Measurements from ENCODE around the gene LYL1.
A peak's percentile ranks its signal among the peaks of the same experiment; 100 is the strongest.

The LYL1 gene

GRCh38 chr19:13082192-13083007, 20.3 kb downstream of the LYL1 start:
- no peaks in the 10 kb centered on the region for H3K36me3 Mint-ChIP-seq (ENCODE audit: low read depth)
- H3K4me3 Mint-ChIP-seq = no peak overlapping the region
- H3K9me3 Mint-ChIP-seq = no peaks in the 10 kb centered on the region
- H3K27me3 Mint-ChIP-seq (ENCODE audit: low read depth, poor library complexity) = peaks cover 67% of the 10 kb centered on the region
- peaks cover 40% of the 10 kb centered on the region for H3K4me1 Mint-ChIP-seq
- no peak overlapping the region for H3K27ac Mint-ChIP-seq
- TF ChIP-seq, protein P1, sequence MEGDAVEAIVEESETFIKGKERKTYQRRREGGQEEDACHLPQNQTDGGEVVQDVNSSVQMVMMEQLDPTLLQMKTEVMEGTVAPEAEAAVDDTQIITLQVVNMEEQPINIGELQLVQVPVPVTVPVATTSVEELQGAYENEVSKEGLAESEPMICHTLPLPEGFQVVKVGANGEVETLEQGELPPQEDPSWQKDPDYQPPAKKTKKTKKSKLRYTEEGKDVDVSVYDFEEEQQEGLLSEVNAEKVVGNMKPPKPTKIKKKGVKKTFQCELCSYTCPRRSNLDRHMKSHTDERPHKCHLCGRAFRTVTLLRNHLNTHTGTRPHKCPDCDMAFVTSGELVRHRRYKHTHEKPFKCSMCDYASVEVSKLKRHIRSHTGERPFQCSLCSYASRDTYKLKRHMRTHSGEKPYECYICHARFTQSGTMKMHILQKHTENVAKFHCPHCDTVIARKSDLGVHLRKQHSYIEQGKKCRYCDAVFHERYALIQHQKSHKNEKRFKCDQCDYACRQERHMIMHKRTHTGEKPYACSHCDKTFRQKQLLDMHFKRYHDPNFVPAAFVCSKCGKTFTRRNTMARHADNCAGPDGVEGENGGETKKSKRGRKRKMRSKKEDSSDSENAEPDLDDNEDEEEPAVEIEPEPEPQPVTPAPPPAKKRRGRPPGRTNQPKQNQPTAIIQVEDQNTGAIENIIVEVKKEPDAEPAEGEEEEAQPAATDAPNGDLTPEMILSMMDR (IDR thresholded peaks at IDR 0.05) = peak; percentile 22
- peak; percentile 61 for DNase-seq

GRCh38 chr19:13079542-13079986, 23.1 kb downstream of the LYL1 start:
- peaks cover 60% of the 10 kb centered on the region for H3K27me3 Mint-ChIP-seq (ENCODE audit: low read depth, poor library complexity)
- peaks cover 38% of the 10 kb centered on the region for H3K4me1 Mint-ChIP-seq
- H3K36me3 Mint-ChIP-seq (ENCODE audit: low read depth) = no peaks in the 10 kb centered on the region
- H3K9me3 Mint-ChIP-seq = no peaks in the 10 kb centered on the region
- no peak for DNase-seq
- no peak overlapping the region for H3K27ac Mint-ChIP-seq
- TF ChIP-seq, protein P1 (IDR thresholded peaks at IDR 0.05) = no peak
- no peak overlapping the region for H3K4me3 Mint-ChIP-seq

DNA sequence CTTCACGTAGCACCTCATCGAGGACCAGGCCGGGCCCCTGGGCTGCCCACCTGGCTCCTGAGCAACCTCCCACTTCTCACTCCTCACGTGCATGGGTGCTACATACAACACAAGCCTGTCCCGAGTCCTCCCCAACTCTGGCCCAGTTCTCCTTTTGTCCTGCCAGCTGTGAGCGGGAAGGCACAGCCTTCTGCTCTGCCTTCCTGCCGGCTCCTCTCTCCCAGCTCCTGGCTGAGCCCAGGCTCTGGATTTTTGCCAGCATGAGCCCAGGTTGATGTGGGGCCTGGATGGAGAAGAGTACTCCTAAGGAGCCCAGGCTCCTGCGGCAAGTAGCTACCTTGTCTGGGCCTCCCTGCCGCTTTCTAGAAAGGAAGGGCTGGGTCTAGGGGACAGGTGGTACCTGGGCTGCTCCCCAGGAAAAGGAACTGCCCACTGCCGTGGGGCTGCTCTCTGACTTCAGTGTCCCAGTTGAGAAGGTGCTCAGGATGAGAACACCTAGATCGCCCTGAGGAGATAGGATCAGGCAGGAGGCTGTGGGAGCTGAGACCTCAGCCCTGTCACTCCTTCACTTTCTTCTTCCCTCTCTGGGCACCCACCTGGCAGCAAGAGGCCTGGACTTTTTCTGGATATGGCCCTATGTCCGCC, 23.6 kb downstream of the LYL1 start:
- H3K27me3 Mint-ChIP-seq (ENCODE audit: low read depth, poor library complexity) = peaks cover 60% of the 10 kb centered on the region
- H3K36me3 Mint-ChIP-seq (ENCODE audit: low read depth) = no peaks in the 10 kb centered on the region
- H3K4me1 Mint-ChIP-seq = peaks cover 38% of the 10 kb centered on the region
- no peak overlapping the region for H3K4me3 Mint-ChIP-seq
- TF ChIP-seq, protein P1 (IDR thresholded peaks at IDR 0.05) = no peak
- no peaks in the 10 kb centered on the region for H3K9me3 Mint-ChIP-seq
- no peak for DNase-seq
- no peak overlapping the region for H3K27ac Mint-ChIP-seq

DNA sequence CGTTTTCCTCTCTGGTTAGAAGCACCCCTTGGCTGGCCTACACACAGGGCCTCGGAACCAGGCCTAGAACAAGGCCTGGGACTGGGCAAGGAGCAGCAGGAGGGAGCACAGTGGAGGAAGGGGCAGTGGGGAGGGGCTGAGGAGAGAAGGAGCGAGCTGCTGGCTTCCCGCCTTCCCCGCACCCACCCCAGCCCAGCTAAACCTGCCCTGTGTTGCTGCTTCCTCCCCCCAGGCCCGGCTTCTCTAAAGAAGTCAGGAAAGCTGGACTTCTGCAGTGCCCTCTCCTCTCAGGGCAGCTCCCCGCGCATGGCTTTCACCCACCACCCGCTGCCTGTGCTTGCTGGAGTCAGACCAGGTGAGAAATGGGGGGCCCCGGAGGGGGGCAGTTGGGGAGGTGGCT, 24.3 kb downstream of the LYL1 start:
- Mint-ChIP-seq H3K4me1 (peaks cover 36% of the 10 kb centered on the region), H3K4me3 (no peak overlapping the region), H3K27ac (no peak overlapping the region), H3K36me3 (ENCODE audit: low read depth) (no peaks in the 10 kb centered on the region), H3K9me3 (no peaks in the 10 kb centered on the region), H3K27me3 (ENCODE audit: low read depth, poor library complexity) (peaks cover 63% of the 10 kb centered on the region)
- DNase-seq = no peak
- TF ChIP-seq, protein P1 (IDR thresholded peaks at IDR 0.05) = no peak

GRCh38 chr19:13077240-13077639, 25.4 kb downstream of the LYL1 start:
- Mint-ChIP-seq H3K9me3 (no peaks in the 10 kb centered on the region), H3K27me3 (ENCODE audit: low read depth, poor library complexity) (peaks cover 70% of the 10 kb centered on the region), H3K4me1 (peaks cover 25% of the 10 kb centered on the region), H3K4me3 (no peak overlapping the region), H3K36me3 (ENCODE audit: low read depth) (no peaks in the 10 kb centered on the region), H3K27ac (no peak overlapping the region)
- TF ChIP-seq, protein P1 (IDR thresholded peaks at IDR 0.05) = no peak
- DNase-seq = no peak

Data from nephron progenitor cell (in vitro differentiated cells).